Nephron progenitor cell (in vitro differentiated cells): Measurements from ENCODE around the gene UBXN10.

Experiments used
- DNase-seq: peaks from one replicate; pipeline ENCODE4 v3.0.0; 2021
- H3K27ac Mint-ChIP-seq: 2 replicates; pipeline ENCODE4 v1.8.0; 2021; ENCODE audit warnings: mild to moderate bottlenecking, moderate library complexity, mixed read lengths
- H3K27me3 Mint-ChIP-seq: 2 replicates; pipeline ENCODE4 v1.8.0; 2021; ENCODE audit warnings: mild to moderate bottlenecking, low read depth, mixed read lengths; ENCODE audit not compliant: poor library complexity
- H3K36me3 Mint-ChIP-seq: 2 replicates; pipeline ENCODE4 v1.8.0; 2021; ENCODE audit warnings: low read depth, mixed read lengths
- H3K4me1 Mint-ChIP-seq: 2 replicates; pipeline ENCODE4 v1.8.0; 2021; ENCODE audit warnings: mixed read lengths
- H3K4me3 Mint-ChIP-seq: 2 replicates; pipeline ENCODE4 v1.8.0; 2021; ENCODE audit warnings: mild to moderate bottlenecking, moderate library complexity, mixed read lengths
- H3K9me3 Mint-ChIP-seq: 2 replicates; pipeline ENCODE4 v1.8.0; 2021; ENCODE audit warnings: mild to moderate bottlenecking, moderate library complexity, mixed read lengths
- TF ChIP-seq, protein P1 (sequence below): fragments of 200-600 bp; sonication (generic); IDR thresholded peaks from 2 replicates; pipeline ENCODE4 v1.5.0; 2021; ENCODE audit warnings: antibody characterized with exemption

UBXN10 gene

DNA sequence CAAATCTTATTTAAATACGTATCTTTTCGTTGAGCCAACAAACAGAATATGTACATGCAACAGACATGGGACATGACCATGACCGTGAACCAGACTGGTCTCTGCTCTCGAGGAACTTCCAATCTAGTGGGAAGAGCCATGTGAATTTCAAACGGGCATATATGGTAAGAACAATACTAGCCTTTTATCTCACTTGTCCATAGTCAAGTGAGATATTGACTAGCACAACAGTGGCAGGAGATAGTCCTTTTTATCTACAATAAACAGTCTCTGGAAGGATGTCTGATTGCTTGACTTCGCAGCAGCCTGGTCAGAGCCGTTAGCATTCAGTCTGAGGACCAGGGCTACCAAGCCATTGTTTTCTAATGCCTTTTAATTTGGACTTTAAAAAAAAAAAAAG, 13.0 kb downstream of the UBXN10 start:
- Mint-ChIP-seq H3K27ac (no peak overlapping the region), H3K27me3 (peaks cover 46% of the 10 kb centered on the region), H3K4me3 (no peak overlapping the region), H3K36me3 (no peaks in the 10 kb centered on the region), H3K9me3 (no peaks in the 10 kb centered on the region), H3K4me1 (no peaks in the 10 kb centered on the region)
- TF ChIP-seq, protein P1, sequence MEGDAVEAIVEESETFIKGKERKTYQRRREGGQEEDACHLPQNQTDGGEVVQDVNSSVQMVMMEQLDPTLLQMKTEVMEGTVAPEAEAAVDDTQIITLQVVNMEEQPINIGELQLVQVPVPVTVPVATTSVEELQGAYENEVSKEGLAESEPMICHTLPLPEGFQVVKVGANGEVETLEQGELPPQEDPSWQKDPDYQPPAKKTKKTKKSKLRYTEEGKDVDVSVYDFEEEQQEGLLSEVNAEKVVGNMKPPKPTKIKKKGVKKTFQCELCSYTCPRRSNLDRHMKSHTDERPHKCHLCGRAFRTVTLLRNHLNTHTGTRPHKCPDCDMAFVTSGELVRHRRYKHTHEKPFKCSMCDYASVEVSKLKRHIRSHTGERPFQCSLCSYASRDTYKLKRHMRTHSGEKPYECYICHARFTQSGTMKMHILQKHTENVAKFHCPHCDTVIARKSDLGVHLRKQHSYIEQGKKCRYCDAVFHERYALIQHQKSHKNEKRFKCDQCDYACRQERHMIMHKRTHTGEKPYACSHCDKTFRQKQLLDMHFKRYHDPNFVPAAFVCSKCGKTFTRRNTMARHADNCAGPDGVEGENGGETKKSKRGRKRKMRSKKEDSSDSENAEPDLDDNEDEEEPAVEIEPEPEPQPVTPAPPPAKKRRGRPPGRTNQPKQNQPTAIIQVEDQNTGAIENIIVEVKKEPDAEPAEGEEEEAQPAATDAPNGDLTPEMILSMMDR = no peak
- DNase-seq = no peak

DNA sequence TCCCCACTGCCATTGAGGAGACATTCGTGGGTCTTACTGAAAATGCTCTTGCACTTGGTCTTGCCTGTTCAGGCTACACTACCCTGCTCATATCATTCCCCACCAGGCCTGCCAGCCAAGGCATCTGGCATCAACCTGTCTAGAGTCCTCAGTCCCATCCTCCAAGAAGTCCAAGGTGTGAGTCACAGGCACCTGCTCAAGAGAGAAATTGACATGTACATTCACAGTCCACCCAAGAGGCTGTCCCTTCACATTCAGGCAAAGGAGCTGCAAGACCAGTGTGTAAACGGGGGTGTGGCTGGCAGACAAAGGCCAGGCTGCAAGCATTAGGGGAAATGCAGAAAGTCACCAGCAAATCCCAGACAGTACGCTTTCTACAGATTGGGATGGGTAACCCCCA, 13.5 kb downstream of the UBXN10 start:
- H3K36me3 Mint-ChIP-seq = no peaks in the 10 kb centered on the region
- H3K27ac Mint-ChIP-seq = no peak overlapping the region
- H3K27me3 Mint-ChIP-seq = peaks cover 49% of the 10 kb centered on the region
- H3K9me3 Mint-ChIP-seq = no peaks in the 10 kb centered on the region
- TF ChIP-seq, protein P1 = no peak
- no peak for DNase-seq
- H3K4me3 Mint-ChIP-seq = no peak overlapping the region
- no peaks in the 10 kb centered on the region for H3K4me1 Mint-ChIP-seq

GRCh38 chr1:20199840-20200239, 13.9 kb downstream of the UBXN10 start:
- Mint-ChIP-seq H3K27ac (no peak overlapping the region), H3K9me3 (no peaks in the 10 kb centered on the region), H3K36me3 (no peaks in the 10 kb centered on the region), H3K27me3 (peaks cover 49% of the 10 kb centered on the region), H3K4me3 (no peak overlapping the region), H3K4me1 (no peaks in the 10 kb centered on the region)
- TF ChIP-seq, protein P1 = no peak
- DNase-seq = no peak

GRCh38 chr1:20200966-20201365, 15.1 kb downstream of the UBXN10 start:
- H3K36me3 Mint-ChIP-seq = no peaks in the 10 kb centered on the region
- no peaks in the 10 kb centered on the region for H3K4me1 Mint-ChIP-seq
- H3K4me3 Mint-ChIP-seq = no peak overlapping the region
- H3K27me3 Mint-ChIP-seq = peaks cover 44% of the 10 kb centered on the region
- TF ChIP-seq, protein P1 = no peak
- no peak overlapping the region for H3K27ac Mint-ChIP-seq
- DNase-seq = no peak
- H3K9me3 Mint-ChIP-seq = no peaks in the 10 kb centered on the region

DNA sequence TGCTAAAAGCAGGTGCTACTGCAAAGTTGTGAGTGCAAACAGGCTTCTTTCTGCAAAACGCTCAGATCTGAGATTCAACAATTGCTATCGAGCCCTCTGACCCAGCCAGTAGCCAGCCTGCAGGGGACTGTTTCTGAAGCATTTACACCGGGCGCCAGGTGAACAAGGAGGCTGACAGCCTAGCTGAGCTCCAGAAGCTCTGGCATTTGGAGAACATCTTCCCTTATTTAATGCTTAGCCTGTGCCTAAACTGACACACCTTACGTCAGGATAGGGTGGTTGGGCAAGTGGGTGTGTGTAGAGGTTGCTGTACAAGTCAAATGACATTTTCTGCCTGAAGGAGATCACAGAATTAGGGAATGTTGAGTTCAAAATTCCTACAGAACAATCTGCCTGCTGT, 16.3 kb downstream of the UBXN10 start:
- Mint-ChIP-seq H3K27ac (no peak overlapping the region), H3K4me3 (no peak overlapping the region), H3K36me3 (no peaks in the 10 kb centered on the region), H3K27me3 (peaks cover 40% of the 10 kb centered on the region), H3K4me1 (no peaks in the 10 kb centered on the region), H3K9me3 (no peaks in the 10 kb centered on the region)
- no peak for DNase-seq
- TF ChIP-seq, protein P1 = no peak

DNA sequence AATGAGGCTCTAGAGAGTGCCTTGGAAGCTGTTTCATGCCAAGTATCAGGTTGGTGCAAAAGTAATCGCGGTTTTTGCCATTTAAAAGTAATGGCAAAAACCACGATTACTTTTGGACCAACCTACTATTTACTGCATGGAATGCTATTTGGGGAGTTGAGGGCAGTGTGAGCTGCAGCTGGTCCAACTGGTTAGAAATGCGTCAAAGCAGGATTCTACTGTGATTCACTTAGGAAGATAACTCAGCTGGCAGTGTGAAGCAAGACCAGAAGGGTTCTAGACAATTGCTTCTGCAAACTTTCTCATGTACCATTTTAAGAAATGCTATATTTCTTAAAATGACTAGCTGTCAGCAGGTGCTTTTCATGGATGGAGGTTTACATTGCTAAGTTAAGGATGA, 21.6 kb downstream of the UBXN10 start:
- H3K4me3 Mint-ChIP-seq = no peak overlapping the region
- no peaks in the 10 kb centered on the region for H3K9me3 Mint-ChIP-seq
- H3K4me1 Mint-ChIP-seq = peaks cover 18% of the 10 kb centered on the region
- DNase-seq = no peak
- H3K27ac Mint-ChIP-seq = no peak overlapping the region
- H3K27me3 Mint-ChIP-seq = peaks cover 33% of the 10 kb centered on the region
- TF ChIP-seq, protein P1 = no peak
- no peaks in the 10 kb centered on the region for H3K36me3 Mint-ChIP-seq
